HEK293 (cell line): ENCODE data around the gene NDUFS7.
A peak's percentile ranks its signal among the peaks of the same experiment; 100 is the strongest.

Experiments used
- CTCF ChIA-PET: fragments of 350-600 bp; formaldehyde crosslinking; extraction: SDS; loops from one replicate; lab custom pipeline; 2021; ENCODE audit warnings: antibody characterized with exemption; lab: Yijun Ruan, JAX
- POLR2A ChIA-PET: fragments of 300-600 bp; formaldehyde crosslinking; extraction: SDS; loops from one replicate; lab custom pipeline; 2020; ENCODE audit warnings: antibody characterized with exemption, inconsistent platforms; lab: Yijun Ruan, JAX
- H3K27ac ChIP-seq: fragments of 200-500 bp; sonication (Bioruptor generic); 2 replicates; pipeline ENCODE4 v1.5.1; 2014; ENCODE audit warnings: low read depth, low read length, control low read depth, inconsistent platforms; ENCODE audit errors: extremely low read depth
- H3K36me3 ChIP-seq, 2 experiments: fragments of 200-500 bp in 1 of 2; sonication (Bioruptor generic) in 1 of 2; 1 replicate in 1 of 2; 2 replicates in 1 of 2; pipeline ENCODE4 v1.5.1; 2014 to 2017; ENCODE audit warnings: inconsistent platforms in 2 of 2, low read length in 2 of 2; ENCODE audit not compliant: control insufficient read depth in 2 of 2, insufficient read depth in 1 of 2
- H3K4me1 ChIP-seq: fragments of 200-500 bp; sonication (Bioruptor generic); 2 replicates; pipeline ENCODE4 v1.5.1; 2014; ENCODE audit warnings: mild to moderate bottlenecking, low read length, inconsistent platforms; ENCODE audit not compliant: control insufficient read depth, insufficient read depth
- H3K4me3 ChIP-seq: 2 replicates; pipeline ENCODE4 v1.5.1; 2011; ENCODE audit warnings: low read depth, mild to moderate bottlenecking, control low read depth, low read length, moderate library complexity
- H3K9me3 ChIP-seq: fragments of 200-500 bp; sonication (Bioruptor generic); 2 replicates; pipeline ENCODE4 v1.5.1; 2014; ENCODE audit warnings: low read depth, low read length, inconsistent platforms; ENCODE audit not compliant: control insufficient read depth, insufficient read depth
- GLIS2 ChIP-seq: fragments of 450-650 bp; formaldehyde crosslinking; IDR thresholded peaks from 2 replicates; pipeline ENCODE4 v1.5.1; 2016; ENCODE audit warnings: missing biosample characterization, missing genetic modification characterization
- HIC1 ChIP-seq: fragments of 450-650 bp; formaldehyde crosslinking; IDR thresholded peaks from 2 replicates; pipeline ENCODE4 v1.5.1; 2016; ENCODE audit warnings: missing biosample characterization, missing genetic modification characterization
- KLF10 ChIP-seq: fragments of 450-650 bp; IDR thresholded peaks from 2 replicates; pipeline ENCODE4 v1.5.1; 2018; ENCODE audit warnings: missing biosample characterization, mild to moderate bottlenecking, missing genetic modification characterization
- KLF8 ChIP-seq: fragments of 450-650 bp; formaldehyde crosslinking; IDR thresholded peaks from 2 replicates; pipeline ENCODE4 v1.5.1; 2016; ENCODE audit warnings: missing biosample characterization, missing genetic modification characterization
- MEIS1 ChIP-seq: sonication (generic); formaldehyde crosslinking; IDR thresholded peaks from 2 replicates; pipeline ENCODE4 v1.8.1; 2022; ENCODE audit warnings: missing genetic modification reagents, mild to moderate bottlenecking, borderline replicate concordance
- SP3 ChIP-seq: fragments of 450-650 bp; formaldehyde crosslinking; IDR thresholded peaks from 2 replicates; pipeline ENCODE4 v1.5.1; 2016; ENCODE audit warnings: missing biosample characterization, missing genetic modification characterization
- SP7 ChIP-seq: fragments of 450-650 bp; formaldehyde crosslinking; IDR thresholded peaks from 2 replicates; pipeline ENCODE4 v1.5.1; 2016; ENCODE audit warnings: missing biosample characterization, missing genetic modification characterization
- TRIM28 ChIP-seq: IDR thresholded peaks from 2 replicates; pipeline ENCODE4 v1.6.1; 2011; ENCODE audit warnings: low read length, control low read depth, borderline replicate concordance
- ZBTB26 ChIP-seq: fragments of 450-650 bp; formaldehyde crosslinking; optimal IDR thresholded peaks from 2 replicates; pipeline ENCODE3; 2016; ENCODE audit warnings: missing biosample characterization, mild to moderate bottlenecking, missing genetic modification characterization
- ZNF148 ChIP-seq: fragments of 450-650 bp; formaldehyde crosslinking; IDR thresholded peaks from 2 replicates; pipeline ENCODE4 v1.5.0; 2017; ENCODE audit warnings: missing biosample characterization, missing genetic modification characterization, borderline replicate concordance
- ZNF157 ChIP-seq: fragments of 450-650 bp; formaldehyde crosslinking; IDR thresholded peaks from 2 replicates; pipeline ENCODE4 v1.5.1; 2016; ENCODE audit warnings: missing biosample characterization, missing genetic modification characterization
- ZNF274 ChIP-seq, 2 experiments: fragments of 200-500 bp in 1 of 2; fragments of 450-650 bp in 1 of 2; sonication (Bioruptor generic) in 1 of 2; formaldehyde crosslinking in 1 of 2; IDR thresholded peaks; 2 replicates each; pipeline versions ENCODE4 v1.5.1 to v1.6.1; 2014 to 2016; ENCODE audit warnings: borderline replicate concordance in 1 of 2, inconsistent platforms in 1 of 2, low read length in 1 of 2, missing biosample characterization in 1 of 2, missing genetic modification characterization in 1 of 2
- ZNF302 ChIP-seq: fragments of 450-650 bp; formaldehyde crosslinking; IDR thresholded peaks from 2 replicates; pipeline ENCODE4 v1.5.1; 2016; ENCODE audit warnings: missing biosample characterization, missing genetic modification characterization, low read depth
- ZNF394 ChIP-seq: fragments of 450-650 bp; formaldehyde crosslinking; IDR thresholded peaks from 2 replicates; pipeline ENCODE4 v1.5.1; 2016; ENCODE audit warnings: missing biosample characterization, missing genetic modification characterization, mild to moderate bottlenecking, moderate library complexity, borderline replicate concordance
- ZNF549 ChIP-seq: fragments of 450-650 bp; IDR thresholded peaks from 2 replicates; pipeline ENCODE4 v1.5.1; 2018; ENCODE audit warnings: missing biosample characterization, missing genetic modification characterization, mild to moderate bottlenecking, inconsistent platforms, moderate library complexity
- ZNF560 ChIP-seq: fragments of 450-650 bp; formaldehyde crosslinking; IDR thresholded peaks from 2 replicates; pipeline ENCODE4 v1.5.1; 2017; ENCODE audit warnings: missing biosample characterization, missing genetic modification characterization, borderline replicate concordance
- ZNF561 ChIP-seq: fragments of 450-650 bp; IDR thresholded peaks from 2 replicates; pipeline ENCODE4 v1.5.1; 2018; ENCODE audit warnings: missing biosample characterization, missing genetic modification characterization, borderline replicate concordance
- ZNF830 ChIP-seq: fragments of 450-650 bp; IDR thresholded peaks from 2 replicates; pipeline ENCODE4 v1.5.0; 2018; ENCODE audit warnings: missing biosample characterization, missing genetic modification characterization, low read depth, mild to moderate bottlenecking, moderate library complexity
- ZXDB ChIP-seq: fragments of 450-650 bp; formaldehyde crosslinking; IDR thresholded peaks from 2 replicates; pipeline ENCODE4 v1.5.1; 2016; ENCODE audit warnings: missing biosample characterization, missing genetic modification characterization

The NDUFS7 gene

GRCh38 chr19:1434577-1435060 lies 50.9 kb downstream of the NDUFS7 start:
- no peak overlapping the region for H3K27ac ChIP-seq
- H3K4me3 ChIP-seq = no peak overlapping the region
- peak; percentile 67; the same call in 1 of the 2 replicates for TF ChIP-seq HIC1
- TF ChIP-seq KLF10 (tag by site-specific recombination) = 0 out of 2 replicates have a peak, but pooled peaks have one; percentile 22
- TF ChIP-seq ZNF830 = no peak
- no peak for TF ChIP-seq ZNF274 (IDR thresholded peaks at IDR 0.05; ENCODE audit: low read length)
- TF ChIP-seq ZNF274 (tag by site-specific recombination; IDR thresholded peaks at IDR 0.05; ENCODE audit: borderline replicate concordance) = no peak
- peak; percentile 23; the same call in 1 of the 2 replicates for TF ChIP-seq KLF8 (tag by site-specific recombination)
- TF ChIP-seq GLIS2 (tag by site-specific recombination) = peak; percentile 56
- CTCF ChIA-PET = interaction anchor here (0.7 to 1.1 kb wide), 3 partner anchors 25 to 190 kb away, joined by 3 to 5 read pairs (median 3); no protein-coding TSS in a partner anchor
- H3K4me1 ChIP-seq = peaks cover 2% of the 10 kb centered on the region
- POLR2A ChIA-PET = interaction anchor here (1.7 kb wide), 1 partner anchor 10 kb away, joined by 3 read pairs; no protein-coding TSS in a partner anchor
- no peaks in the 10 kb centered on the region for H3K9me3 ChIP-seq
- H3K36me3 ChIP-seq = peaks cover 18 to 57% of the 10 kb centered on the region in 2 experiments; a peak in 2 of 3 replicates

- Histone ChIP-seq H3K9me3 (no peaks in the 10 kb centered on the region), H3K27ac (no peak overlapping the region), H3K36me3 (peaks cover 16 to 58% of the 10 kb centered on the region in 2 experiments; a peak in 2 of 3 replicates), H3K4me1 (peaks cover 4% of the 10 kb centered on the region)
- CTCF ChIA-PET = interaction anchor here (1.1 kb wide), 1 partner anchor 191 kb away, joined by 3 read pairs; no protein-coding TSS in a partner anchor
- no peak for TF ChIP-seq ZBTB26 (tag by site-specific recombination)
- TF ChIP-seq TRIM28 = no peak
- no peak for TF ChIP-seq SP7
- TF ChIP-seq ZNF549 (tag by site-specific recombination) = no peak
- TF ChIP-seq SP3 (tag by site-specific recombination) = no peak
- TF ChIP-seq ZNF148 (tag by site-specific recombination) = no peak
- no peak for TF ChIP-seq ZNF561 (tag by site-specific recombination)
- no peak for TF ChIP-seq ZNF157 (tag by site-specific recombination)
- TF ChIP-seq ZNF394 (tag by site-specific recombination) = no peak
- TF ChIP-seq MEIS1 (CRISPR knock-in tag) = no peak
- TF ChIP-seq ZNF560 = no peak
- TF ChIP-seq ZXDB (tag by site-specific recombination) = no peak
- TF ChIP-seq ZNF302 (tag by site-specific recombination) = no peak
- TF ChIP-seq, all 188 proteins: peak for 0
- POLR2A ChIA-PET = interaction anchor here (0.5 kb wide), 1 partner anchor 27 kb away, joined by 5 read pairs; no protein-coding TSS in a partner anchor
- H3K4me3 ChIP-seq = no peak overlapping the region
Observed at GRCh38 chr19:1435378-1435989, 51.8 kb downstream of the NDUFS7 start.
